Keratinocyte (primary cell): ENCODE data around the gene NCEH1. TPM values are rescaled to one million over a fixed set of nuclear protein-coding genes. Genes with fewer than 3 reads are reported as not detected.

Experiments
- DNase-seq: peaks from one replicate; pipeline ENCODE4 v3.0.0-alpha.2; 2011; ENCODE audit warnings: low read depth, missing footprints, low spot score
- FAIRE-seq: peaks from 2 replicates; lab custom pipeline; 2011; peaks lifted over from hg19 to GRCh38; lab: Jason Lieb, UNC
- H2AFZ ChIP-seq: 2 replicates; pipeline ENCODE4 v1.6.0; 2012; ENCODE audit warnings: low read length, control low read depth, inconsistent platforms; ENCODE audit not compliant: control insufficient read depth
- H3K27ac ChIP-seq: 2 replicates; pipeline ENCODE4 v1.5.1; 2011; ENCODE audit warnings: low read length; ENCODE audit not compliant: control insufficient read depth, insufficient read depth
- H3K27me3 ChIP-seq: 3 replicates; pipeline ENCODE4 v1.6.0; 2011; ENCODE audit warnings: low read length; ENCODE audit not compliant: control insufficient read depth, insufficient read depth; ENCODE audit errors: extremely low read depth
- H3K36me3 ChIP-seq, 2 experiments: 2 replicates in 1 of 2; 3 replicates in 1 of 2; pipeline ENCODE4 v1.5.1; 2011; ENCODE audit warnings: low read length in 2 of 2, mild to moderate bottlenecking in 1 of 2; ENCODE audit not compliant: control insufficient read depth in 2 of 2, insufficient read depth in 2 of 2; ENCODE audit errors: extremely low read depth in 1 of 2
- H3K4me1 ChIP-seq: 3 replicates; pipeline ENCODE4 v1.5.1; 2011; ENCODE audit warnings: low read length; ENCODE audit not compliant: control insufficient read depth, insufficient read depth; ENCODE audit errors: extremely low read depth
- H3K4me2 ChIP-seq: 3 replicates; pipeline ENCODE4 v1.6.0; 2011; ENCODE audit warnings: low read depth, low read length; ENCODE audit not compliant: control insufficient read depth, insufficient read depth; ENCODE audit errors: extremely low read depth
- H3K4me3 ChIP-seq, 3 experiments: fragments of 200-600 bp in 1 of 3; sonication (generic) in 1 of 3; 2 replicates in 2 of 3; 3 replicates in 1 of 3; pipeline ENCODE4 v1.5.1; 2011 to 2016; ENCODE audit warnings: low read length in 3 of 3, mild to moderate bottlenecking in 3 of 3, control low read depth in 2 of 3, inconsistent platforms in 1 of 3, low read depth in 1 of 3, mixed read lengths in 1 of 3, mixed run types in 1 of 3, moderate library complexity in 1 of 3; ENCODE audit not compliant: control insufficient read depth in 2 of 3, insufficient read depth in 2 of 3; ENCODE audit errors: extremely low read depth in 1 of 3
- H3K79me2 ChIP-seq: 2 replicates; pipeline ENCODE4 v1.6.0; 2012; ENCODE audit warnings: low read length; ENCODE audit not compliant: control insufficient read depth, insufficient read depth
- H3K9ac ChIP-seq: 3 replicates; pipeline ENCODE4 v1.6.0; 2011; ENCODE audit warnings: low read length; ENCODE audit not compliant: control insufficient read depth, insufficient read depth; ENCODE audit errors: extremely low read depth
- H3K9me1 ChIP-seq: 3 replicates; pipeline ENCODE4 v1.6.0; 2011; ENCODE audit warnings: low read length; ENCODE audit not compliant: control insufficient read depth, insufficient read depth; ENCODE audit errors: extremely low read depth
- H3K9me3 ChIP-seq: 2 replicates; pipeline ENCODE4 v1.5.1; 2012; ENCODE audit warnings: low read depth, low read length; ENCODE audit not compliant: control insufficient read depth
- H4K20me1 ChIP-seq: 3 replicates; pipeline ENCODE4 v1.6.0; 2011; ENCODE audit warnings: low read length; ENCODE audit not compliant: control insufficient read depth, insufficient read depth; ENCODE audit errors: extremely low read depth
- CTCF ChIP-seq, 3 experiments: IDR thresholded peaks in 1 of 3; conservative IDR thresholded peaks in 1 of 3; optimal IDR thresholded peaks in 1 of 3; 2 replicates in 2 of 3; 3 replicates in 1 of 3; pipeline versions ENCODE3 to v1.5.1; 2011; ENCODE audit warnings: low read length in 3 of 3, mild to moderate bottlenecking in 3 of 3, moderate library complexity in 2 of 3, control low read depth in 1 of 3, inconsistent platforms in 1 of 3; ENCODE audit not compliant: insufficient read depth in 2 of 3; ENCODE audit errors: extremely low read depth in 1 of 3
- EZH2 ChIP-seq: IDR thresholded peaks from one replicate; pipeline ENCODE4 v1.6.1; 2012; ENCODE audit warnings: inconsistent platforms, mild to moderate bottlenecking, low read length, moderate library complexity
- dilution Hi-C: fragments of 300-500 bp; cut with MboI; formaldehyde crosslinking; loops from one replicate; pipeline ENCODE4 v1.7.0; 2020; ENCODE audit warnings: low sequenced_read_pairs; ENCODE audit not compliant: extremely low pct_ligation_motif_present
- polyA plus RNA-seq, 5 experiments: library from polyadenylated mRNA; depleted of rRNA in 3 of 5; stranded (reverse) in 3 of 5; stranded (forward) in 1 of 5; unstranded in 1 of 5; fragments of >200 nt; gene quantifications; 1 replicate in 1 of 5; 2 replicates in 3 of 5; 3 replicates in 1 of 5; pipeline versions ENCODE4 v1.2.1 to v1.2.3, GENCODE V29; 2011 to 2012; ENCODE audit warnings: missing spikeins in 2 of 5, low read depth in 1 of 5, low replicate concordance in 1 of 5
- small RNA-seq, 3 experiments: library from RNA; depleted of rRNA; stranded (forward); fragments of <200 nt; gene quantifications; one replicate each; pipeline ENCODE3, GENCODE V24; 2012; ENCODE audit warnings: low read depth in 3 of 3, low replicate concordance in 1 of 3; ENCODE audit not compliant: insufficient read length in 3 of 3

Gene NCEH1
- polyA plus RNA-seq, 1 donor (not counting 4 experiments of a cell fraction or from before 2014, with no cell fraction given) = 13.2 TPM

GRCh38 chr3:172581757-172582166 lies 129.1 kb downstream of the NCEH1 start:
- no peak overlapping the region for H3K27ac ChIP-seq
- no peak overlapping the region for H3K4me2 ChIP-seq
- dilution Hi-C loops = no loop called here
- H3K4me3 ChIP-seq = no peak overlapping the region
- no peaks in the 10 kb centered on the region for H4K20me1 ChIP-seq
- no peak for DNase-seq
- H3K79me2 ChIP-seq = no peaks in the 10 kb centered on the region
- peak overlapping the region; percentile 14 for H2AFZ ChIP-seq
- H3K9me1 ChIP-seq = no peaks in the 10 kb centered on the region
- no peaks in the 10 kb centered on the region for H3K9me3 ChIP-seq
- no peak for TF ChIP-seq EZH2
- TF ChIP-seq CTCF (optimal IDR thresholded peaks at IDR 0.05 in 1 of 3, IDR thresholded peaks at IDR 0.05 in 1 of 3, conservative IDR thresholded peaks at IDR 0.05 in 1 of 3; ENCODE audit: extremely low read depth in 1 of 3, insufficient read depth in 2 of 3, low read length in 3 of 3) = no peak
- H3K27me3 ChIP-seq = no peaks in the 10 kb centered on the region
- peak; percentile 68 for FAIRE-seq
- H3K36me3 ChIP-seq = no peaks in the 10 kb centered on the region
- no peak overlapping the region for H3K9ac ChIP-seq
- H3K4me1 ChIP-seq = peaks cover 49% of the 10 kb centered on the region

GRCh38 chr3:172580680-172581401 lies 130.0 kb downstream of the NCEH1 start:
- no peak for DNase-seq
- Histone ChIP-seq H2AFZ (no peak overlapping the region), H3K27me3 (no peaks in the 10 kb centered on the region), H3K9me3 (no peaks in the 10 kb centered on the region), H3K4me1 (peaks cover 40% of the 10 kb centered on the region), H3K36me3 (no peaks in the 10 kb centered on the region), H3K4me3 (no peak overlapping the region), H4K20me1 (no peaks in the 10 kb centered on the region), H3K9me1 (no peaks in the 10 kb centered on the region), H3K27ac (no peak overlapping the region), H3K79me2 (no peaks in the 10 kb centered on the region), H3K4me2 (no peak overlapping the region), H3K9ac (no peak overlapping the region)
- no peak for FAIRE-seq
- TF ChIP-seq EZH2 = no peak
- dilution Hi-C loops = no loop called here

Small RNAs within 50 kb of the gene (small RNA-seq; reads per million reads assigned to genes)
- gene RNU6-547P = 0 reads per million in 3 experiments

Other genes starting within 250 kb of the NCEH1 start
- 21.7 to 47.2 TPM (median 22.2 TPM) in 3 replicates for gene TNFSF10, start 187.6 kb downstream of the NCEH1 start, polyA plus RNA-seq
- 16.3 to 34.2 TPM (median 18.6 TPM) in 3 replicates for gene ECT2, start 39.7 kb upstream of the NCEH1 start, polyA plus RNA-seq